Renal pelvis (tissue), 4 donors: ENCODE data around the gene GUCA1C. TPM values are rescaled to one million over a fixed set of nuclear protein-coding genes. Genes with fewer than 3 reads are reported as not detected.

Experiments used
- DNase-seq: peaks from one replicate; pipeline ENCODE4 v3.0.0-alpha.2; 2013
- polyA plus RNA-seq, 3 donors: library from polyadenylated mRNA; unstranded; fragments of 120-200 nt; gene quantifications; one replicate each; pipeline ENCODE4 v1.2.1, GENCODE V29; 2013; ENCODE audit not compliant: insufficient read length in 3 of 3

GUCA1C gene
- polyA plus RNA-seq, 3 donors: 0.50 to 0.57 TPM; not detected in 1

- DNase-seq: peak; percentile 55
Observed at GRCh38 chr3:108914774-108915641, 38.7 kb downstream of the GUCA1C start.

GRCh38 chr3:108909799-108910198, 43.9 kb downstream of the GUCA1C start:
- no peak for DNase-seq

GRCh38 chr3:108907194-108907593, 46.5 kb downstream of the GUCA1C start:
- DNase-seq: peak; percentile 42

GRCh38 chr3:108899530-108899929, 54.1 kb downstream of the GUCA1C start:
- DNase-seq: no peak

DNA sequence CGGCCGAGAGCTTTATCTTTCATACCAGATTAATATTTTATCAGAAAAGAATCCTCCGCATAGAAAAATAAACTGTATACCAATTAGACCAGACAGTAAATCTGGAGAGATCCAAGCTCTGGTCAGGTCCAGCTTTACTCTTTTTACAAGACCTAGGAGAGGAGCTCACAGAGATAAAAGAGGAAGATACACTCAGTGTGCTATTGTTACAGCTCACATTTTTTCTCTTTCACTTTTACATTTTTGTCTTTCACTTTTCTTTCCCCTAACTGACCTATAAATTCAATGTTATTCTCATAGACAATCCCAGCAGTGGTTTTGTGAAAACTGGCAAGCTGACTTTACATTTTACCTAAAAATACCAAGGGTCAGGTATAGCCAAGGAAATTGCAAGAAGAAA, 55.8 kb downstream of the GUCA1C start:
- DNase-seq: no peak

GRCh38 chr3:108894981-108895380, 58.7 kb downstream of the GUCA1C start:
- DNase-seq: no peak

- no peak for DNase-seq
Observed at GRCh38 chr3:108891833-108892232, 61.8 kb downstream of the GUCA1C start.

DNA sequence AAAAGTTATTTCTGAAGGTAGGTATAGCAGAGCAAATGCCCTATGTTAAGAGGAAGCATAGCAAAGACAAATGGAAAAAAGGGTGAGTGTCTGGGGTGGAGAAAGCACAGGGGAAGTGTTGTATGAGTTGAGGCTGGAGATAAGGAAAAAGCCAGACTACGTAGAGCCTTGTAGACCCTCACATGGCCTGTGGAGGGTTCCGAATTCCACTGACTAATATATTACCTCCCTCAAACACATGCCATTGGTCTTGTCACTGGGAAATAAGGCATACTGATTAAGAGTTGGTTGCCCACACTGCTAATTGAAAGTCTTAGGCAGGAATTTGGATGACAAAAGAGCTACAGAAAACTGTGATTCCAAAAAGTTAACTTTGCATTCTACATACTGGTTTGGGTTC, 65.9 kb downstream of the GUCA1C start:
- no peak for DNase-seq

DNA sequence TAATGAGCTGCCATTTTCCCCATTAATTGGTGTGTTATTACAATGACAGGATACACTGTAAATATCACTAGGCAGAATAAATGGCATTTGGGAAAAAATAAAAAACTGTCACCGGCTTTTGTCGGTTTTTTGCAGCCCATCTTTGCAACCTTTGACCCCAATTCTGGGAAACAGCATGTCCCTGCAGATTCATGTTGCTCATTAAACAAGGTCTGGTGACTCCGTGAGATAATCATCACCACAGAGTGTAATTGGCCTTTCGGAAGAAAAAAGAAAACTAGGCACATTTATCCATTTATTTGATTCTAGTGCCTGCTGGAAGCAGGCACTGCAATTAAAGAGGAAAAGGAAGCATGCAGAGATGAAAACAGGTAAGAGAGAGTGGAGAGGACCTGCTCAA, 66.6 kb downstream of the GUCA1C start:
- DNase-seq: peak; percentile 4

GRCh38 chr3:108883373-108883772, 70.3 kb downstream of the GUCA1C start:
- no peak for DNase-seq

DNA sequence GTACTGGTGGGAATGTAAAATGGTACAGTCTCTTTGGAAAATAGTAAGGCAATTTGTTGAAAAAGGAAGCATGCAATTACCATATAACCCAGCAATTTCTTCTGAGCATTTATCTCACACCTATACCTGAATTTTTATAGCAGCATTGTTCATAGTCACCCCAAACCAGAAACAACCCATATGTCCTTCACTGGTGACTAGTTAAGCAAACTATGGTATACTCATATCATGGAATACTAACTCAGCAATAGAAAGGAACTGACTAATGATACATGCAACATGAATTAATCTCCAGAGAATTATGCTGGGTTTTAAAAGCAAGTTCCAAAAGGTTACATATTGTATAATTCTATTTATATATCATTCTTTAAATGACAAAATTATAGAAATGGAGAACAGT, 70.9 kb downstream of the GUCA1C start:
- DNase-seq: no peak

- DNase-seq: no peak
Observed at GRCh38 chr3:108879915-108880314, 73.8 kb downstream of the GUCA1C start.

DNA sequence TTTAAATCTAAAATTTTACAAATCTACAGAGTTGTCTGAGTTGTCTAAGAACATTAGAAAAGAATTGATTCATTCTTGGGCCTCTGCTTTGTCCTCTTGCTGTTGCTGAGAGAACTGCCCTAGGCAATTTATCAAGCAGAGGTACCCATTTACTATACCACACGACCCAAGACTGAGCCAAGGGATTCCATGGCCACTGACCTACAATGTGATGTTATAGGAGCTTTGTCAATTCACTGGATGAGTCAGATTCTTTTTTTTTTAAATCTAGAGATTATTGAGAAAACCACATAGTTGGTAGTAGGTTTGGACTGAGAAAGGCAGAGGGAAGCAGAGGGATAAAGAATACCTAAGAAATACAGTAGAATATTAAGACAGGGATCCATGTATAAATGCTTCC, 75.8 kb downstream of the GUCA1C start:
- no peak for DNase-seq

DNA sequence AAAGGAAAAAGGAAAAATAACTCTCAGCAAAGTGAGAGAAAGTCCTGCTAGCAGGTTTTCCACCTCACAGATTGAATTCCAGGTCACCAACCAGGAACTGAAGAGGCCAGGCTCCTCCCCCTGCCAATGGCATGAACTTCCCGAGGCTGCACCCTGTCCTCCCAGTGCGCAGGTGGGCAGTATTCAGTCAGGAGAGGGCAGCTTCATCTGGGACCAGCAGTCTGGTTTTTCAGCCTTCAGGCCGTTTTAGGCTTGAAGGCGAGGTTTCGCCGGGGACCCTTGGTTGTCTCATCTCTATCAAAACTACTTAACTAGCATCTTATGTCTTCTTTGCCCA, 89.9 kb downstream of the GUCA1C start:
- no peak for DNase-seq

GRCh38 chr3:108862865-108863798, 90.5 kb downstream of the GUCA1C start:
- DNase-seq: no peak

- DNase-seq: no peak
Observed at GRCh38 chr3:108861401-108861800, 92.3 kb downstream of the GUCA1C start.

Other genes with a start within 250 kb of the GUCA1C start
- gene RETNLB, start 196.5 kb downstream of the GUCA1C start, polyA plus RNA-seq: not detected
- under 1 TPM in 1 of 3 donors, not detected in 2; 0.06 TPM for gene TRAT1, start 131.1 kb downstream of the GUCA1C start, polyA plus RNA-seq
- gene MORC1, start 164.3 kb upstream of the GUCA1C start, polyA plus RNA-seq: under 1 TPM; 0.40 to 0.64 (median 0.45) TPM
- 10 to 100 TPM; 16.6 to 18.6 (median 18.4) TPM for gene C3orf85, start 182.8 kb upstream of the GUCA1C start, polyA plus RNA-seq